ENCODE results near the gene BICC1.

DNA sequence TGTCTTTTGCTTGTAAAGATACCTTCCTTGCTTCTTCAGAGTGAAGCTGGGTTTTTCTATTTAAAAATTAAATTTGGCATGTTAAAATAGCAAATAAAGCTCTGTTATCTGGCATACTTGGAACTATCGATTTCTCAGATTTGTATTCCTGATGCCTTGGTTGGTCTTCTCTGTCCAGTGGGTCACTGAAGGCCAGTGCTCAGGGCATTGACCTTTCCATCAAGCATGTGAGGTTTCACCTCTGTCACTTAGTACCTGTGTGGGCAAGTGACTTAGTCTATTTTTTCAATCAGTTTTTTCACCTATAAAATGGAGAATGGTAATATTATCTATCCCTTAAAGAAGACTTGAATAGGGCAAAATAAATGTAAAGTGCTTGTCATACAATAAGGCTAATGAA lies 311.3 kb downstream of the BICC1 start:
- TF ChIP-seq, protein P1, sequence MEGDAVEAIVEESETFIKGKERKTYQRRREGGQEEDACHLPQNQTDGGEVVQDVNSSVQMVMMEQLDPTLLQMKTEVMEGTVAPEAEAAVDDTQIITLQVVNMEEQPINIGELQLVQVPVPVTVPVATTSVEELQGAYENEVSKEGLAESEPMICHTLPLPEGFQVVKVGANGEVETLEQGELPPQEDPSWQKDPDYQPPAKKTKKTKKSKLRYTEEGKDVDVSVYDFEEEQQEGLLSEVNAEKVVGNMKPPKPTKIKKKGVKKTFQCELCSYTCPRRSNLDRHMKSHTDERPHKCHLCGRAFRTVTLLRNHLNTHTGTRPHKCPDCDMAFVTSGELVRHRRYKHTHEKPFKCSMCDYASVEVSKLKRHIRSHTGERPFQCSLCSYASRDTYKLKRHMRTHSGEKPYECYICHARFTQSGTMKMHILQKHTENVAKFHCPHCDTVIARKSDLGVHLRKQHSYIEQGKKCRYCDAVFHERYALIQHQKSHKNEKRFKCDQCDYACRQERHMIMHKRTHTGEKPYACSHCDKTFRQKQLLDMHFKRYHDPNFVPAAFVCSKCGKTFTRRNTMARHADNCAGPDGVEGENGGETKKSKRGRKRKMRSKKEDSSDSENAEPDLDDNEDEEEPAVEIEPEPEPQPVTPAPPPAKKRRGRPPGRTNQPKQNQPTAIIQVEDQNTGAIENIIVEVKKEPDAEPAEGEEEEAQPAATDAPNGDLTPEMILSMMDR (IDR thresholded peaks at IDR 0.05; ENCODE audit: extremely low read depth in 1 of 2, insufficient read depth in 1 of 2, low read depth in 1 of 2, low read length in 2 of 2), result no peak
- TF ChIP-seq POLR2A (IDR thresholded peaks at IDR 0.05; ENCODE audit: low read depth, low read length) (no peak), POLR2AphosphoS5 (IDR thresholded peaks at IDR 0.05; ENCODE audit: insufficient read depth, low read depth, low read length) (no peak), GATA2 (IDR thresholded peaks at IDR 0.05; ENCODE audit: insufficient read depth, insufficient read length, low read depth, low read length) (no peak), EZH2 (IDR thresholded peaks at IDR 0.05; ENCODE audit: borderline replicate concordance, low read depth, low read length, severe bottlenecking) (no peak), JUN (IDR thresholded peaks at IDR 0.05; ENCODE audit: borderline replicate concordance, insufficient read depth, insufficient read length, low read depth) (no peak)
